AG09319 (cell line): ENCODE measurements around the gene GNPTAB.
A peak's percentile ranks its signal among the peaks of the same experiment; 100 is the strongest.

Experiments
- DNase-seq: peaks from one replicate; pipeline ENCODE4 v3.0.0-alpha.2; 2010; ENCODE audit warnings: low read depth; ENCODE audit errors: extremely low read depth
- CTCF ChIP-seq: IDR thresholded peaks from 2 replicates; pipeline ENCODE4 v1.5.1; 2011; ENCODE audit warnings: low read depth, mild to moderate bottlenecking, inconsistent platforms, low read length, moderate library complexity

The GNPTAB gene

GRCh38 chr12:101830367-101831325 lies at the start of gene GNPTAB:
Gene GNPTAB, minus strand, starts transcription at chr12:101830959. Its CDS starts 284 bp downstream, at chr12:101830675.
- TF ChIP-seq CTCF = peak; percentile 49
- peak; percentile 77 for DNase-seq

GRCh38 chr12:101878243-101878821 lies 47.6 kb upstream of the GNPTAB start:
- no peak for DNase-seq
- no peak for TF ChIP-seq CTCF

- no peak for TF ChIP-seq CTCF
- DNase-seq = no peak
Measured at GRCh38 chr12:101877806-101878242, 47.1 kb upstream of the GNPTAB start.

GRCh38 chr12:101876861-101877805 lies 46.4 kb upstream of the GNPTAB start, which contains the start of gene DRAM1:
Gene DRAM1, plus strand, starts transcription at chr12:101877580. Its CDS starts 210 bp downstream, at chr12:101877790.
- TF ChIP-seq CTCF = peak; percentile 5; the same call in 1 of the 2 replicates

GRCh38 chr12:101876322-101876860 lies 45.6 kb upstream of the GNPTAB start:
- no peak for DNase-seq
- TF ChIP-seq CTCF = no peak

More at GRCh38 chr12:101876861-101877805, 46.4 kb upstream of the GNPTAB start, which contains the start of gene DRAM1:
- peak; percentile 85 for DNase-seq

GRCh38 chr12:101875162-101875561 lies 44.4 kb upstream of the GNPTAB start:
- no peak for DNase-seq
- no peak for TF ChIP-seq CTCF
